A549 (cell line): ENCODE results near the gene TMEM138. TPM values are rescaled to one million over a fixed set of nuclear protein-coding genes. Genes with fewer than 3 reads are reported as not detected.

Source experiments
- ATAC-seq, 2 experiments: fragments of 200-7000 bp in 1 of 2; fragments of >200 bp in 1 of 2; cut with Nextera tagmentation in 1 of 2; cut with Tn5 transposase in 1 of 2; 3 replicates each; pipeline versions ENCODE4 v1.8.0 to v1.9.1; 2018 to 2020; ENCODE audit warnings: mild to moderate bottlenecking in 1 of 2, moderate library complexity in 1 of 2
- CTCF ChIA-PET: fragments of 300-600 bp; sonication (Branson Sonifier 250); formaldehyde crosslinking; extraction: SDS; loops from one replicate; lab custom pipeline; 2021; ENCODE audit warnings: antibody characterized with exemption, inconsistent platforms; lab: Yijun Ruan, JAX
- POLR2A ChIA-PET: fragments of 350-600 bp; formaldehyde crosslinking; extraction: SDS; loops from one replicate; lab custom pipeline; 2021; ENCODE audit warnings: antibody characterized with exemption, inconsistent platforms; lab: Yijun Ruan, JAX
- DNase-seq, 2 experiments: peaks; one replicate each; pipeline versions ENCODE4 v3.0.0 to v3.0.0-alpha.2; 2011 to 2016; ENCODE audit warnings: low read depth in 1 of 2, low spot score in 1 of 2
- FAIRE-seq: peaks from 2 replicates; lab custom pipeline; 2011; peaks lifted over from hg19 to GRCh38; lab: Jason Lieb, UNC
- H3K27ac ChIP-seq, 2 experiments: fragments of >200 bp; sonication (Bioruptor Twin); formaldehyde crosslinking; 3 replicates each; pipeline ENCODE4 v1.5.1; 2016 to 2017
- H3K4me1 ChIP-seq: fragments of >200 bp; sonication (Bioruptor Twin); formaldehyde crosslinking; 3 replicates; pipeline ENCODE4 v1.6.1; 2016
- H3K4me2 ChIP-seq: fragments of >200 bp; sonication (Bioruptor Twin); formaldehyde crosslinking; 3 replicates; pipeline ENCODE4 v1.6.1; 2016
- H3K4me3 ChIP-seq: fragments of >200 bp; sonication (Bioruptor Twin); formaldehyde crosslinking; 3 replicates; pipeline ENCODE4 v1.5.1; 2016
- H3K9me3 ChIP-seq: fragments of >200 bp; sonication (Bioruptor Twin); formaldehyde crosslinking; 3 replicates; pipeline ENCODE4 v1.6.1; 2016
- CBX2 ChIP-seq: fragments of 200-600 bp; sonication (generic); IDR thresholded peaks from 2 replicates; pipeline ENCODE4 v1.6.1; 2016; ENCODE audit warnings: low read depth, mild to moderate bottlenecking, borderline replicate concordance
- CBX8 ChIP-seq: fragments of 200-600 bp; sonication (generic); IDR thresholded peaks from 2 replicates; pipeline ENCODE4 v1.6.1; 2016
- CEBPB ChIP-seq, 2 experiments: fragments of >200 bp in 1 of 2; sonication (Bioruptor Twin) in 1 of 2; formaldehyde crosslinking in 1 of 2; IDR thresholded peaks; 2 replicates each; pipeline ENCODE4 v1.6.1; 2012 to 2016
- EP300 ChIP-seq, 2 experiments: fragments of >200 bp; sonication (Bioruptor Twin); formaldehyde crosslinking; IDR thresholded peaks; 2 replicates in 1 of 2; 3 replicates in 1 of 2; pipeline ENCODE4 v1.6.1; 2016 to 2017
- FOSL2 ChIP-seq, 2 experiments: fragments of 450-650 bp in 1 of 2; fragments of >200 bp in 1 of 2; sonication (Bioruptor Twin) in 1 of 2; formaldehyde crosslinking; IDR thresholded peaks; 2 replicates each; pipeline versions ENCODE4 v1.5.0 to v1.6.1; 2016 to 2020; ENCODE audit warnings: mild to moderate bottlenecking in 1 of 2, moderate library complexity in 1 of 2
- HOXA7 ChIP-seq: fragments of 250-450 bp; sonication (Bioruptor Pico); IDR thresholded peaks from 2 replicates; pipeline ENCODE4 v1.5.0; 2020; ENCODE audit warnings: mild to moderate bottlenecking, moderate library complexity
- KDM5A ChIP-seq: fragments of 200-600 bp; sonication (generic); IDR thresholded peaks from 2 replicates; pipeline ENCODE4 v1.6.1; 2016; ENCODE audit warnings: antibody characterized with exemption, mild to moderate bottlenecking
- NFE2L2 ChIP-seq: fragments of 150-350 bp; conservative IDR thresholded peaks from 2 replicates; pipeline ENCODE4 v1.6.1; 2014; ENCODE audit warnings: low read length
- POLR2A ChIP-seq: IDR thresholded peaks from 2 replicates; pipeline ENCODE4 v1.6.1; 2012; ENCODE audit warnings: mild to moderate bottlenecking, low read length
- RCOR1 ChIP-seq: fragments of 150-350 bp; IDR thresholded peaks from 2 replicates; pipeline ENCODE4 v1.6.1; 2014; ENCODE audit warnings: antibody characterized with exemption, low read length, low read depth
- SREBF2 ChIP-seq: fragments of 450-650 bp; IDR thresholded peaks from 2 replicates; pipeline ENCODE4 v1.6.1; 2014; ENCODE audit warnings: mild to moderate bottlenecking, moderate library complexity
- TP53 ChIP-seq: fragments of 250-450 bp; sonication (Bioruptor Pico); IDR thresholded peaks from 2 replicates; pipeline ENCODE4 v1.5.0; 2021; ENCODE audit warnings: mild to moderate bottlenecking, moderate library complexity
- WGBS: methylation state at CpG from one replicate; pipeline ENCODE4 v1.1.6; 2017; ENCODE audit errors: missing lambda C conversion rate; 5-methylcytosine and 5-hydroxymethylcytosine counted together
- polyA plus RNA-seq, 4 experiments: library from polyadenylated mRNA; depleted of rRNA in 3 of 4; stranded (reverse); fragments of >200 nt; fragmentation: RNase III in 1 of 4; extraction: RNeasy Plus Mini Kit Qiagen cat#74134 plus additional on column Dnase treatment in 1 of 4; gene quantifications; 2 replicates in 3 of 4; 3 replicates in 1 of 4; pipeline ENCODE4 v1.2.3, GENCODE V29; 2011 to 2017
- TF ChIP-seq, protein P1 (sequence below): fragments of 250-450 bp; sonication (Bioruptor Pico); IDR thresholded peaks from 2 replicates; pipeline ENCODE4 v1.5.0; 2021; ENCODE audit warnings: mild to moderate bottlenecking, moderate library complexity, borderline replicate concordance
- TF ChIP-seq, protein P2 (sequence below): fragments of 250-450 bp; sonication (Bioruptor Pico); IDR thresholded peaks from 2 replicates; pipeline ENCODE4 v1.5.0; 2020; ENCODE audit warnings: low read depth, mild to moderate bottlenecking, moderate library complexity
- TF ChIP-seq, protein P3 (sequence below): IDR thresholded peaks from 2 replicates; pipeline ENCODE4 v1.6.1; 2012
- TF ChIP-seq, protein P4 (sequence below): fragments of 450-650 bp; IDR thresholded peaks from 2 replicates; pipeline ENCODE4 v1.6.1; 2014; ENCODE audit warnings: antibody characterized with exemption
- TF ChIP-seq, protein P5 (sequence below): IDR thresholded peaks from 2 replicates; pipeline ENCODE4 v1.6.1; 2012; ENCODE audit warnings: low read depth, borderline replicate concordance

The TMEM138 gene
- polyA plus RNA-seq, 2 of the 4 experiments (the other 2 are of a cell fraction) = 80.3 to 143 TPM

DNA sequence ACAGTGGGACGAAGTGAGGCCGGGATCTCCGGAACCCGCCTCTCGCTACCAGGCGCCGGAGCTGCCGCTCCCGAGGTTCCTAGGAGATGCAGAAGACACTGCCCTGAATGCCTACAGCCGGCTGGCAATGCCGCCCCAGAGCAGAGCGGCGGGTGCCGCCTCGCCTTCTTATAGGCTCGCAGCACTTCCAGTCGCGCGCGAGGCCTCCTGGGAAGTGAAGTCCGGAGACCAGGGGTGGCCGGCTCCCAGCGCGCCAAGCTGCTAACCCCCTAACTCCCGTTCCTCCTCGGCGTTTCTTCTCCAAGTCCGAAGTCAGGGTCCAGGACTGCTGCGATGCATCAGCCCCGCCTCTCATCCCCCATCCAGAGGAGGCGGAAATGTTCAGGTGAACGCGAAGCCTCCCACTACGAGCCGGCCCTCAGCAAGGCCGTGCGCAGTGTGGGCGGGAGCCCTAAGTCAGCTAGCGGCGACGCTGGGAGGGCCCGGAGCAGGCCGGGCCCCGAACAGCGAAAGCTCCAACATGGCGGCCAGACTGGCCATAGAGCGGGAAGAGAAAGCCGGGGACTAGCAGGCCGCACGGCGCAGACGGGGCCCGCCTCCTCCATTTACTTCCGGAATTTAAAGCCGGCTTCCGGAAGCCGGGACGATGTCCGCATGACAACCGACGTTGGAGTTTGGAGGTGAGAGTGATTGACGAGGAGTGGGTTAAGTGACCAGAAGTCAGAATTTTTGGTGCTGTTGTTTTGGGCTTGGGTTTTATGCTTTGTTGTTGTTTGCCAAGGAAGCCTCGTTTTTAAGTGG lies at the start of gene TMEM138, which contains the start of gene CYB561A3 (continued):
- TF ChIP-seq, protein P1, sequence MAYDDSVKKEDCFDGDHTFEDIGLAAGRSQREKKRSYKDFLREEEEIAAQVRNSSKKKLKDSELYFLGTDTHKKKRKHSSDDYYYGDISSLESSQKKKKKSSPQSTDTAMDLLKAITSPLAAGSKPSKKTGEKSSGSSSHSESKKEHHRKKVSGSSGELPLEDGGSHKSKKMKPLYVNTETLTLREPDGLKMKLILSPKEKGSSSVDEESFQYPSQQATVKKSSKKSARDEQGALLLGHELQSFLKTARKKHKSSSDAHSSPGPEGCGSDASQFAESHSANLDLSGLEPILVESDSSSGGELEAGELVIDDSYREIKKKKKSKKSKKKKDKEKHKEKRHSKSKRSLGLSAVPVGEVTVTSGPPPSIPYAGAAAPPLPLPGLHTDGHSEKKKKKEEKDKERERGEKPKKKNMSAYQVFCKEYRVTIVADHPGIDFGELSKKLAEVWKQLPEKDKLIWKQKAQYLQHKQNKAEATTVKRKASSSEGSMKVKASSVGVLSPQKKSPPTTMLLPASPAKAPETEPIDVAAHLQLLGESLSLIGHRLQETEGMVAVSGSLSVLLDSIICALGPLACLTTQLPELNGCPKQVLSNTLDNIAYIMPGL = no peak
- TF ChIP-seq NFE2L2 (no peak), HOXA7 (CRISPR knock-in tag) (no peak), TP53 (CRISPR knock-in tag) (peak; percentile 67; the same call in 1 of the 2 replicates), EP300 (IDR thresholded peaks at IDR 0.05) (no peak), RCOR1 (no peak)
- TF ChIP-seq, protein P2, sequence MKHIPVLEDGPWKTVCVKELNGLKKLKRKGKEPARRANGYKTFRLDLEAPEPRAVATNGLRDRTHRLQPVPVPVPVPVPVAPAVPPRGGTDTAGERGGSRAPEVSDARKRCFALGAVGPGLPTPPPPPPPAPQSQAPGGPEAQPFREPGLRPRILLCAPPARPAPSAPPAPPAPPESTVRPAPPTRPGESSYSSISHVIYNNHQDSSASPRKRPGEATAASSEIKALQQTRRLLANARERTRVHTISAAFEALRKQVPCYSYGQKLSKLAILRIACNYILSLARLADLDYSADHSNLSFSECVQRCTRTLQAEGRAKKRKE (CRISPR knock-in tag) = no peak
- TF ChIP-seq, protein P3, sequence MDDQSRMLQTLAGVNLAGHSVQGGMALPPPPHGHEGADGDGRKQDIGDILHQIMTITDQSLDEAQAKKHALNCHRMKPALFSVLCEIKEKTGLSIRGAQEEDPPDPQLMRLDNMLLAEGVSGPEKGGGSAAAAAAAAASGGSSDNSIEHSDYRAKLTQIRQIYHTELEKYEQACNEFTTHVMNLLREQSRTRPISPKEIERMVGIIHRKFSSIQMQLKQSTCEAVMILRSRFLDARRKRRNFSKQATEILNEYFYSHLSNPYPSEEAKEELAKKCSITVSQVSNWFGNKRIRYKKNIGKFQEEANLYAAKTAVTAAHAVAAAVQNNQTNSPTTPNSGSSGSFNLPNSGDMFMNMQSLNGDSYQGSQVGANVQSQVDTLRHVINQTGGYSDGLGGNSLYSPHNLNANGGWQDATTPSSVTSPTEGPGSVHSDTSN = peak; percentile 60; the same call in 1 of the 2 replicates
- TF ChIP-seq, protein P4, sequence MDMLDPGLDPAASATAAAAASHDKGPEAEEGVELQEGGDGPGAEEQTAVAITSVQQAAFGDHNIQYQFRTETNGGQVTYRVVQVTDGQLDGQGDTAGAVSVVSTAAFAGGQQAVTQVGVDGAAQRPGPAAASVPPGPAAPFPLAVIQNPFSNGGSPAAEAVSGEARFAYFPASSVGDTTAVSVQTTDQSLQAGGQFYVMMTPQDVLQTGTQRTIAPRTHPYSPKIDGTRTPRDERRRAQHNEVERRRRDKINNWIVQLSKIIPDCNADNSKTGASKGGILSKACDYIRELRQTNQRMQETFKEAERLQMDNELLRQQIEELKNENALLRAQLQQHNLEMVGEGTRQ = no peak

DNA sequence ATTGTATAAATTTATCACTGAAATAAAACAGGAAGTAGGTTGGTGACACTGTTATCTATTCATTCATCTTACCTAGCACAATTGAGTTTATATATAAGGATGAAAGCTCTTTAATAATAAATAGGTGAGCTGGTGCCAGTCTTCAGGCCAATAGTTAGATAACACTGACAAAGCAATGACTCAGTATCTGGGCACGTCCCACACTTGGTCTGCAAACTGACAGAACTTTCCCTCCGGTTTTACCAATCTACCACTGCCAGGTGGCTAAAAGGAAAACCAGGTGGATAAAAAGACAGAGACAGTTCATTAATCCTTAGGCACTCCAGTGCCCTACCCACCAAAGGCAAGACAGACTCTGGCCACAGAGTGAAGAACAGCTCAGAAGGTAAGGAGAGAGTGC lies 46.9 kb upstream of the TMEM138 start:
- Histone ChIP-seq H3K4me3 (no peak overlapping the region), H3K9me3 (no peaks in the 10 kb centered on the region), H3K4me1 (no peaks in the 10 kb centered on the region), H3K27ac (no peak overlapping the region), H3K4me2 (no peak overlapping the region)
- FAIRE-seq (no peak), DNase-seq (no peak), ATAC-seq (no peak)
- WGBS = 95% methylated on average over 2 of the region's 2 CpGs
- ChIA-PET CTCF (interaction anchor here (2.5 kb wide), 1 partner anchor 21 kb away, joined by 10 read pairs; no protein-coding TSS in a partner anchor), POLR2A (no interaction called here)
- TF ChIP-seq SREBF2 (no peak), CEBPB (IDR thresholded peaks at IDR 0.05) (no peak), KDM5A (no peak), FOSL2 (IDR thresholded peaks at IDR 0.05) (no peak), FOSL2 (CRISPR knock-in tag; IDR thresholded peaks at IDR 0.05) (no peak), POLR2A (no peak)

DNA sequence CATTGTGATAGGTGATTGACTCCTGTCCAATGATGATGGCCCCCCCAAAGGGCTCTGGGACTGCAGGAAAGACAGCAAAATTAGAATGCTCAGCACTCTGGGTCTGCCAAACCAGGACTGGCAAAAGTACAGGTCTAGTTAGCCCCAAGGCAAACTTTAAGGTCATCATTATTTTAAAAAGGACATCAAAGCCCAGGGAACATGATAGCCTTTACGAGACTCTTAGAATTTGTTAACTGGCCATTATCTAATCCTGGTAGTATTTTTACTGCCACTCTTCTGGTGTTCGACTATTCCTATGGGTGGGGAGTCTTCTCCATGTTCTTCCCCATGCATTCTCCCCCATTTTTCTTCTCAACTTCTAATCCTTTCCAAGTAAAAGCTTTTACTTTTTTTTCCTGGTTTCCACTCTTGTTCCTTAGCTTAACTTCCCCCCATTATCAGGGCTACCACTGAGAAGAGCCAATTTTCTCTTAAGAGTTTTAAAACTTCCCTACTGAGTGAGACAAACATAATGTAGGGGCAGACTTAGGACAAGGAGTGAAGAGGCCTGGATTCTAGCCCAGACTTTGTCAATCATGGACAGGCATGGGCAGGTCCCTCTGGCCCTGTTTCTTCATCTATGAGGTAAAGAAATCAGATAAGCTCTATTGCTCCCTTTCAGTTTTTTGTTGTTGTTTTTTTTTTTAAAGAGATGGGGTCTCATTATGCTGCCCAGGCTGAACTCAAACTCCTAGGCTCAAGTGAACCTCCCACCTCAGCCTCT lies 36.3 kb upstream of the TMEM138 start:
- H3K4me1 ChIP-seq = peaks cover 3% of the 10 kb centered on the region; the same call in 2 of the 3 replicates
- no peaks in the 10 kb centered on the region for H3K9me3 ChIP-seq
- H3K4me3 ChIP-seq = no peak overlapping the region
- DNase-seq (no peak), FAIRE-seq (no peak), ATAC-seq (no peak)
- H3K4me2 ChIP-seq = no peak overlapping the region
- WGBS = 94% methylated on average over 2 of the region's 2 CpGs
- TF ChIP-seq CBX2 = no peak
- no peak for TF ChIP-seq CBX8
- TF ChIP-seq, protein P5, sequence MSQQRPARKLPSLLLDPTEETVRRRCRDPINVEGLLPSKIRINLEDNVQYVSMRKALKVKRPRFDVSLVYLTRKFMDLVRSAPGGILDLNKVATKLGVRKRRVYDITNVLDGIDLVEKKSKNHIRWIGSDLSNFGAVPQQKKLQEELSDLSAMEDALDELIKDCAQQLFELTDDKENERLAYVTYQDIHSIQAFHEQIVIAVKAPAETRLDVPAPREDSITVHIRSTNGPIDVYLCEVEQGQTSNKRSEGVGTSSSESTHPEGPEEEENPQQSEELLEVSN = no peak
- no peak for TF ChIP-seq POLR2A
- ChIA-PET POLR2A (no interaction called here), CTCF (interaction anchor here (0.9 to 3.7 kb wide), 4 partner anchors 11 to 60 kb away, joined by 3 to 19 read pairs (median 4); partner anchors contain the start of gene VWCE)
- H3K27ac ChIP-seq = no peak overlapping the region
